Measurements from ENCODE around the gene FBXO21.

DNA sequence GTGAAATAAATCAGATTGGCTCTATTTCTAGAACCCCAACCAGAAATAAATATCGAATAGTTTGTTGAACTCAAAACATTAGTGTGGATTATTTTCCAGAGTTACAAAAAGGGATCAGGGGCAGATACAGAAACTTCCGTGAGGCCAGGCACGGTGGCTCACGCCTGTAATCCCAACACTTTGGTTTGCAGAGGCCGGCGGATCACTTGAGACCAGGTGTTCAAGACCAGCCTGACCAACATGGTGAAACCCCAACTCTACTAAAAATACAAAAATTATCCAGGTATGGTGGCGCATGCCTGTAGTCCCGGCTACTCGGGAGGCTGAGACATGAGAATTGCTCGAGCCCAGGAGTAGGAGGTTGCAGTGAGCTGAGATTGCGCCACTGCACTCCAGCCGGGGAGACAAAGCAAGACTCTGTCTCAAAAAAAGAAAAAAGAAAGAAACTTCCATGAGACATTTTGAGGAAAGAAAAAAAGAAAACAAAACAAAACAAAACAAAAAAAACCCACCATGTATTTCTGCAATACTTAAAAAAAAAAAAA, 2.1 kb downstream of the FBXO21 start:
- no peak for TF ChIP-seq ELF1 (CRISPR knock-in tag; IDR thresholded peaks at IDR 0.05)
- TF ChIP-seq EP300 (IDR thresholded peaks at IDR 0.05; ENCODE audit: low read depth in 2 of 2, low read length in 2 of 2) = no peak
- TF ChIP-seq EP300 (CRISPR knock-in tag; IDR thresholded peaks at IDR 0.05; ENCODE audit: borderline replicate concordance) = no peak
- TF ChIP-seq, protein P1, sequence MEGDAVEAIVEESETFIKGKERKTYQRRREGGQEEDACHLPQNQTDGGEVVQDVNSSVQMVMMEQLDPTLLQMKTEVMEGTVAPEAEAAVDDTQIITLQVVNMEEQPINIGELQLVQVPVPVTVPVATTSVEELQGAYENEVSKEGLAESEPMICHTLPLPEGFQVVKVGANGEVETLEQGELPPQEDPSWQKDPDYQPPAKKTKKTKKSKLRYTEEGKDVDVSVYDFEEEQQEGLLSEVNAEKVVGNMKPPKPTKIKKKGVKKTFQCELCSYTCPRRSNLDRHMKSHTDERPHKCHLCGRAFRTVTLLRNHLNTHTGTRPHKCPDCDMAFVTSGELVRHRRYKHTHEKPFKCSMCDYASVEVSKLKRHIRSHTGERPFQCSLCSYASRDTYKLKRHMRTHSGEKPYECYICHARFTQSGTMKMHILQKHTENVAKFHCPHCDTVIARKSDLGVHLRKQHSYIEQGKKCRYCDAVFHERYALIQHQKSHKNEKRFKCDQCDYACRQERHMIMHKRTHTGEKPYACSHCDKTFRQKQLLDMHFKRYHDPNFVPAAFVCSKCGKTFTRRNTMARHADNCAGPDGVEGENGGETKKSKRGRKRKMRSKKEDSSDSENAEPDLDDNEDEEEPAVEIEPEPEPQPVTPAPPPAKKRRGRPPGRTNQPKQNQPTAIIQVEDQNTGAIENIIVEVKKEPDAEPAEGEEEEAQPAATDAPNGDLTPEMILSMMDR (CRISPR knock-in tag; IDR thresholded peaks at IDR 0.05) = no peak
- TF ChIP-seq SRF (IDR thresholded peaks at IDR 0.05; ENCODE audit: low read depth, low read length) = no peak
- no peak for TF ChIP-seq ZNF614 (CRISPR knock-in tag; IDR thresholded peaks at IDR 0.05; ENCODE audit: borderline replicate concordance)
- TF ChIP-seq, protein P2, sequence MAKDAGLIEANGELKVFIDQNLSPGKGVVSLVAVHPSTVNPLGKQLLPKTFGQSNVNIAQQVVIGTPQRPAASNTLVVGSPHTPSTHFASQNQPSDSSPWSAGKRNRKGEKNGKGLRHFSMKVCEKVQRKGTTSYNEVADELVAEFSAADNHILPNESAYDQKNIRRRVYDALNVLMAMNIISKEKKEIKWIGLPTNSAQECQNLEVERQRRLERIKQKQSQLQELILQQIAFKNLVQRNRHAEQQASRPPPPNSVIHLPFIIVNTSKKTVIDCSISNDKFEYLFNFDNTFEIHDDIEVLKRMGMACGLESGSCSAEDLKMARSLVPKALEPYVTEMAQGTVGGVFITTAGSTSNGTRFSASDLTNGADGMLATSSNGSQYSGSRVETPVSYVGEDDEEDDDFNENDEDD (CRISPR knock-in tag; IDR thresholded peaks at IDR 0.05; ENCODE audit: borderline replicate concordance) = no peak

All from HepG2 (cell line).